ENCODE data around the gene SERINC3.

Gene SERINC3

DNA sequence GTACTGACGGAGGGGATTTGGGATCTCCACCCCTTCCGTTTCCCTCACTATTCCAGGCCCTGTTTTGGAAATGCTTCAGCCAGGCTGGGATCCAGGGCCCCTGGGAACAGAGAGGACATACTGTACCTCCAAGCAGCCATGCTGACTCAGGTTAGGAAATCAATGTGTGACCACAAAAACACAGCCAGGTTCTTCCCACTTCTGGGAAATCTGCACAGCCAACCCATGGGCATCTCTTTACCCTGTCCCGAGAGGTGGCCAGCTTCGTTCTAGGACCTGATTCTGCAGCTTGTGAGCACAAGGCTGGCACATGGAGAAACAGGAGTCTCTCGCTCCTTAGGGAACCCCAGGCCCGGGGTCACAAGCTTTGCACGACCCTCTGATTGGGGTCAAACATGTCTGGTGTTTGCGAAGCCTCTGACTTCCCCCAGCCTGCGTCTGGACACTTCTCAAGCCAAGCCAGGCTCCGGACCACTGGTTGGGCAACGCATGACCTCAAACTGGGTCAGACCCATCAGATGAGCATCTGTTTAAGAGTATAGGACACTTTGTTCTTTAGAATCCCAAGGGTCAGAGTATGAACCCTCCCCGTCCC, 54.5 kb downstream of the SERINC3 start:
- no peak overlapping the region for H3K4me3 Mint-ChIP-seq
- no peaks in the 10 kb centered on the region for H3K36me3 Mint-ChIP-seq (ENCODE audit: low read depth)
- TF ChIP-seq, protein P1, sequence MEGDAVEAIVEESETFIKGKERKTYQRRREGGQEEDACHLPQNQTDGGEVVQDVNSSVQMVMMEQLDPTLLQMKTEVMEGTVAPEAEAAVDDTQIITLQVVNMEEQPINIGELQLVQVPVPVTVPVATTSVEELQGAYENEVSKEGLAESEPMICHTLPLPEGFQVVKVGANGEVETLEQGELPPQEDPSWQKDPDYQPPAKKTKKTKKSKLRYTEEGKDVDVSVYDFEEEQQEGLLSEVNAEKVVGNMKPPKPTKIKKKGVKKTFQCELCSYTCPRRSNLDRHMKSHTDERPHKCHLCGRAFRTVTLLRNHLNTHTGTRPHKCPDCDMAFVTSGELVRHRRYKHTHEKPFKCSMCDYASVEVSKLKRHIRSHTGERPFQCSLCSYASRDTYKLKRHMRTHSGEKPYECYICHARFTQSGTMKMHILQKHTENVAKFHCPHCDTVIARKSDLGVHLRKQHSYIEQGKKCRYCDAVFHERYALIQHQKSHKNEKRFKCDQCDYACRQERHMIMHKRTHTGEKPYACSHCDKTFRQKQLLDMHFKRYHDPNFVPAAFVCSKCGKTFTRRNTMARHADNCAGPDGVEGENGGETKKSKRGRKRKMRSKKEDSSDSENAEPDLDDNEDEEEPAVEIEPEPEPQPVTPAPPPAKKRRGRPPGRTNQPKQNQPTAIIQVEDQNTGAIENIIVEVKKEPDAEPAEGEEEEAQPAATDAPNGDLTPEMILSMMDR (IDR thresholded peaks at IDR 0.05; ENCODE audit: unreplicated experiment in 3 of 3): no peak
- no peaks in the 10 kb centered on the region for H3K4me1 Mint-ChIP-seq
- peaks cover 13% of the 10 kb centered on the region for H3K27me3 Mint-ChIP-seq (ENCODE audit: low read depth)
- H3K27ac Mint-ChIP-seq: no peak overlapping the region
- no peaks in the 10 kb centered on the region for H3K9me3 Mint-ChIP-seq

DNA sequence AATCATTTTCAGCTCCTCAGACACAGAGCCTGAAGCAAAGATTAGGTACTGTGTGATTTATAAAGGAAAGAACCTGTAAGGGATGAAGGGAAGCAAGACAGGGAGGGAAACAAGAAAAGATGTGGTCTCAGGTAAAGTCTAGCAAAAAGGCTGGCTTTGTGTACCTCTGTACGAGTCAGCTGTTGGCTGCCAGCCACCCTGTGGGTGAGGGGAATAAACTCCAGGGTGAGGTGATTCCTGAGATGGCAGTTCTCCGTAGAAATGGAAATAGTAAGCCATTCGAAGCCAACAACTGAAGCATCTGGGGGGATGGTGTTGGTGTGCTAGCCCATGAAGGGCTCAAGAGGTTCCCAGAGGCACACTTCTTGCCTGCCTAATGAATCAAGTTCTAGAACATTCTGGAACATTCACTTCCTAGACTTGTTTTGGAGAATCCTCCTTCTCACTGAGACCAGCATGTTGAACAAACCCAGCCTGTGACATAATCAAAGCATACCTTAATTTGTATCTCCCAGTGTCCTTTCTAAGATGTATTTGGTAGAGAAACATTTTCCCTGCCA, 56.8 kb downstream of the SERINC3 start:
- H3K4me1 Mint-ChIP-seq: no peaks in the 10 kb centered on the region
- peaks cover 13% of the 10 kb centered on the region for H3K27me3 Mint-ChIP-seq (ENCODE audit: low read depth)
- H3K36me3 Mint-ChIP-seq (ENCODE audit: low read depth): no peaks in the 10 kb centered on the region
- H3K27ac Mint-ChIP-seq: no peak overlapping the region
- no peaks in the 10 kb centered on the region for H3K9me3 Mint-ChIP-seq
- TF ChIP-seq, protein P1 (IDR thresholded peaks at IDR 0.05; ENCODE audit: unreplicated experiment in 3 of 3): no peak
- H3K4me3 Mint-ChIP-seq: no peak overlapping the region

- no peak overlapping the region for H3K4me3 Mint-ChIP-seq
- no peaks in the 10 kb centered on the region for H3K4me1 Mint-ChIP-seq
- no peak overlapping the region for H3K27ac Mint-ChIP-seq
- peaks cover 13% of the 10 kb centered on the region for H3K27me3 Mint-ChIP-seq (ENCODE audit: low read depth)
- TF ChIP-seq, protein P1 (IDR thresholded peaks at IDR 0.05; ENCODE audit: unreplicated experiment in 3 of 3): no peak
- H3K36me3 Mint-ChIP-seq (ENCODE audit: low read depth): no peaks in the 10 kb centered on the region
- H3K9me3 Mint-ChIP-seq: no peaks in the 10 kb centered on the region
Measured at GRCh38 chr20:44464514-44464913, 57.4 kb downstream of the SERINC3 start.

GRCh38 chr20:44463466-44463865, 58.4 kb downstream of the SERINC3 start:
- Mint-ChIP-seq H3K27me3 (ENCODE audit: low read depth) (peaks cover 13% of the 10 kb centered on the region), H3K36me3 (ENCODE audit: low read depth) (no peaks in the 10 kb centered on the region), H3K27ac (no peak overlapping the region), H3K4me3 (no peak overlapping the region), H3K9me3 (no peaks in the 10 kb centered on the region), H3K4me1 (no peaks in the 10 kb centered on the region)
- TF ChIP-seq, protein P1 (IDR thresholded peaks at IDR 0.05; ENCODE audit: unreplicated experiment in 3 of 3): no peak

DNA sequence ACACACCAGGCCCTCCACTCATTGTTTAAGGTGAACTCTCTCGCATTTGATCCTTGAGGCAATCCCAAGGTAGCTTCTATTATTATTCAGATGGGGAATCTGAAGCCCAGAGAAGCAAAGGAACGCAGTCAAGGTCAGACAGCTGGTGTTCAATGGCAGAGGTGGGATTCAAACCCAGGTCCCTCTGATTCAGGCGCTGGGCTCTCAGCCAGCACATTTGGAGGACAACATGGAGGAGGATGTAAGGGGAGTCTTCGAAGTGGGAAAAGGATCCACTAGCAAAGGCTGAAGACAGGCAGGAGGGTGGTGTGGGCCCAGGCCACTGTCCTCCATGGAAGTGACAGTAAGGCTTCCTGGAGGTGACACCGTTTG, 60.1 kb downstream of the SERINC3 start:
- no peak overlapping the region for H3K27ac Mint-ChIP-seq
- no peaks in the 10 kb centered on the region for H3K9me3 Mint-ChIP-seq
- no peak overlapping the region for H3K4me3 Mint-ChIP-seq
- no peaks in the 10 kb centered on the region for H3K4me1 Mint-ChIP-seq
- peaks cover 9% of the 10 kb centered on the region for H3K27me3 Mint-ChIP-seq (ENCODE audit: low read depth)
- H3K36me3 Mint-ChIP-seq (ENCODE audit: low read depth): no peaks in the 10 kb centered on the region
- TF ChIP-seq, protein P1 (IDR thresholded peaks at IDR 0.05; ENCODE audit: unreplicated experiment in 3 of 3): no peak

DNA sequence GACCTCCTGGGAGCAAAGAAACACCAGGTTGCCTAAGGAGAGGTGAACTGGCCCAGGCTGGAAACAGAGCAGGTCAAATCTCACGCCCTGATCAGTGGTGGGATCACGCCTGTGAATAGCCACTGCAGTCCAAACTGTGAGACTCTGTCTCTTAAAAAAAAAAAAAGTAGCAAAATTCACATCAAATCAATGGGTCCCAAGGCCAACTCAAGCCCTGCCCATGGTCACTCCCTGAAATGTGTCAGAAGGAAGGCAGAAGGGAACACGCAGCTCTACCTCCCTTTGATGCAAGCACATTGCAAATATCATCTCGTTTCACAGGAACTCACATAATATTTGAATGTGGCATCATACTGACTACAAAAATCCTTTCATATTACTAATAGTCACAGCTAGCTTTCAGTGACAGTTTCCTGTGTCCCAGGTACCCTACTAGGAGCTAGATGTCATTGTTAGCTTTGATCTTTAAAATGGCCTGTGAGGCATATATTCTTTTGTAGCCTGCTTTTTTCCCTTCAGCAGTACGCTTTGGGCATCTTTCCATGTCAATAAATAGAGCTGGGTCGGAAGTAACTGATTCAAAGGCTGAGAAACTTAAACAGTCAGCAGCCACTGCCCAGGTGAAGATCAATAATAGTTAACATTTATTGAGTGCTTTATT, 60.6 kb downstream of the SERINC3 start:
- no peaks in the 10 kb centered on the region for H3K36me3 Mint-ChIP-seq (ENCODE audit: low read depth)
- no peak overlapping the region for H3K4me3 Mint-ChIP-seq
- peaks cover 8% of the 10 kb centered on the region for H3K27me3 Mint-ChIP-seq (ENCODE audit: low read depth)
- H3K4me1 Mint-ChIP-seq: no peaks in the 10 kb centered on the region
- TF ChIP-seq, protein P1 (IDR thresholded peaks at IDR 0.05; ENCODE audit: unreplicated experiment in 3 of 3): peak in 1 of 3 experiments; percentile 1
- no peaks in the 10 kb centered on the region for H3K9me3 Mint-ChIP-seq
- H3K27ac Mint-ChIP-seq: no peak overlapping the region

Data from nephron (organoid).